ENCODE data around the gene SOX11. TPM values are rescaled to one million over a fixed set of nuclear protein-coding genes. Genes with fewer than 3 reads are reported as not detected.
A peak's percentile ranks its signal among the peaks of the same experiment; 100 is the strongest.

The SOX11 gene
- total RNA-seq, 1 donor from 2014 or later, result 83.2 TPM

DNA sequence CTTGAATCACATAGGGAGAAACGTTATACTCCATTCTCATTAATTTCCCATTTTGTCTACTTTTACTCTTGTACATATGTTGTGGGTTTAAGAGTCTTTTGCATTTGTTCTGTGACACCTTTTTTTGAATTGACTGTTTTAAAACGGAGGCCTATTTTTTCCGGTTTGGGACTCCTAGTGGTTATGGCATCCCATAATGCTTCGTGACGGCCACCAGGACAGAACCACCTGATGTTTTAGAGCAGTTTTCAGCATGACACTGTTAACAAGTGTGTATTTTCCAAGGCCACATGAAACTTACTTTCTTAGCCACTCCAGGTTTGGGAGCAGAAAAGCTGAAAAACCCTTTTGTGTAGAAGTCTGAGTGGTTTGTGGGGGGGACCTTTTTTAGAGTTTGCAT, 8.4 kb downstream of the SOX11 start:
- no peak for DNase-seq (ENCODE audit: extremely low spot score, unreplicated experiment)
- Mint-ChIP-seq H3K4me3 (peak overlapping the region; percentile 22), H3K9me3 (no peaks in the 10 kb centered on the region), H3K27me3 (peaks cover 4% of the 10 kb centered on the region), H3K4me1 (ENCODE audit: unreplicated experiment) (peaks cover 35% of the 10 kb centered on the region), H3K36me3 (peaks cover 38% of the 10 kb centered on the region), H3K27ac (no peak overlapping the region)
- TF ChIP-seq, protein P1, sequence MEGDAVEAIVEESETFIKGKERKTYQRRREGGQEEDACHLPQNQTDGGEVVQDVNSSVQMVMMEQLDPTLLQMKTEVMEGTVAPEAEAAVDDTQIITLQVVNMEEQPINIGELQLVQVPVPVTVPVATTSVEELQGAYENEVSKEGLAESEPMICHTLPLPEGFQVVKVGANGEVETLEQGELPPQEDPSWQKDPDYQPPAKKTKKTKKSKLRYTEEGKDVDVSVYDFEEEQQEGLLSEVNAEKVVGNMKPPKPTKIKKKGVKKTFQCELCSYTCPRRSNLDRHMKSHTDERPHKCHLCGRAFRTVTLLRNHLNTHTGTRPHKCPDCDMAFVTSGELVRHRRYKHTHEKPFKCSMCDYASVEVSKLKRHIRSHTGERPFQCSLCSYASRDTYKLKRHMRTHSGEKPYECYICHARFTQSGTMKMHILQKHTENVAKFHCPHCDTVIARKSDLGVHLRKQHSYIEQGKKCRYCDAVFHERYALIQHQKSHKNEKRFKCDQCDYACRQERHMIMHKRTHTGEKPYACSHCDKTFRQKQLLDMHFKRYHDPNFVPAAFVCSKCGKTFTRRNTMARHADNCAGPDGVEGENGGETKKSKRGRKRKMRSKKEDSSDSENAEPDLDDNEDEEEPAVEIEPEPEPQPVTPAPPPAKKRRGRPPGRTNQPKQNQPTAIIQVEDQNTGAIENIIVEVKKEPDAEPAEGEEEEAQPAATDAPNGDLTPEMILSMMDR (conservative IDR thresholded peaks at IDR 0.05), result peak; percentile 43

DNA sequence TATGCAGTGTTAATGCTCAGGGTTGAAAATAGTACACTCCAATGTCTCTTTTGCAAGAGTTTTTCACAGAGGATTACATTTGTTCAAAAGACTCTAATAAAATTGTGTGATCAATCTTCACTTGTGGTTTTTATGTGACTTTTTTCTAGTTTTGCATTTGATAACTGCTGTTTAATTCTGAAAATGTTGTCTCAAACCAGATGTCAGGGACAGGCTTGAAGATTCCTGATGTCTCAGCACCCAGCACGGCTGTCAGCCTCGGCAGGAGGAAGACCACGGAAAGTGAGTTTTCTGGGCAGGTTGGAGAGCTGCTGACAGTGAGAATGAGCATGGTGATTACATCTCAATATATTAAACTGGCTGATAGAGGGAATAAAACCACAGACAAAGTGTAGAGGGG, 9.1 kb downstream of the SOX11 start:
- TF ChIP-seq, protein P1 (conservative IDR thresholded peaks at IDR 0.05), result no peak
- Mint-ChIP-seq H3K27ac (peak overlapping the region; percentile 12), H3K4me1 (ENCODE audit: unreplicated experiment) (peaks cover 35% of the 10 kb centered on the region), H3K27me3 (no peaks in the 10 kb centered on the region), H3K36me3 (peaks cover 38% of the 10 kb centered on the region), H3K4me3 (no peak overlapping the region), H3K9me3 (no peaks in the 10 kb centered on the region)
- no peak for DNase-seq (ENCODE audit: extremely low spot score, unreplicated experiment)

DNA sequence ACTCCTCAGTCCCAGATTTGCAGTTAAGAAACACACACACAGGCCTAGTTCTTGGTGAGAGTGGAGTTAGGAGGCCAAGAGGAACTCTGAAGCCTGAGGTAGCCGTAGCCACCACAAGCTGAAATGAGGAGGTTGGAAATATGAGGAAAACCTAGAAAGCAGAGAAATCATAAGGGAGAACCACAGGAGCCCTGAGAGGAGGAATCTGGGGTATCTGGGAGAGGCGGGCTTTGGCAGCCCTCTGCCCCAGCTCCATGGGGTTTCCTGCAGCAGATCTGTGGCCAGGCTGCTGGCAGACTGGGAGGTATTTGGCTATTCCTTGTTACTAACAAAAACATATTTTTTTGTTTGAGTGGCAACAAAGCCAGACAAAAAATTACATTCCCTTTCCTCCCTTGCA, 11.0 kb downstream of the SOX11 start:
- peaks cover 28% of the 10 kb centered on the region for H3K4me1 Mint-ChIP-seq (ENCODE audit: unreplicated experiment)
- no peak overlapping the region for H3K4me3 Mint-ChIP-seq
- DNase-seq (ENCODE audit: extremely low spot score, unreplicated experiment), result no peak
- TF ChIP-seq, protein P1 (conservative IDR thresholded peaks at IDR 0.05), result no peak
- no peak overlapping the region for H3K27ac Mint-ChIP-seq
- peaks cover under 1% of the 10 kb centered on the region for H3K27me3 Mint-ChIP-seq
- no peaks in the 10 kb centered on the region for H3K9me3 Mint-ChIP-seq
- peaks cover 34% of the 10 kb centered on the region for H3K36me3 Mint-ChIP-seq

DNA sequence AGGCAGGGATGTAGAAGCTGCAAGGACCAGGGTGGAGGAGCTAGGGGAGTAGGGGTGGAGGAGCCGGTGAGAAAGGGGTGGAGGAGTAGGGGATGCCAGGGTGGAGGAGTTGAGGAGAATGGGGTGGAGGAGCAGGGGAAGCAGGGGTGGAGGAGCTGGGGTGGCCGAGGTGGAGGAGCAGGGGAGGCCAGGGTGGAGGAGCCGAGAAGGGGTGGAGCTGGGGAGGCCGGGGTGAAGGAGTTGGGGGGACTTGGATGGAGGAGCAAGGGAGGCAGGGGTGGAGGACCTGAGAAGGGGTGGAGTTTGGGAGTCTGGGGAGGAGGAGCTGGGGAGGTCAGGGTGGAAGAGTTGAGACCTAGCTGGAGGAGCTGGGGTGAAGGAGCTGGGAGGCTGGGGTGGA, 13.3 kb downstream of the SOX11 start:
- peaks cover 25% of the 10 kb centered on the region for H3K36me3 Mint-ChIP-seq
- H3K4me1 Mint-ChIP-seq (ENCODE audit: unreplicated experiment), result peaks cover 12% of the 10 kb centered on the region
- TF ChIP-seq, protein P1 (conservative IDR thresholded peaks at IDR 0.05), result no peak
- no peak overlapping the region for H3K27ac Mint-ChIP-seq
- no peak overlapping the region for H3K4me3 Mint-ChIP-seq
- peaks cover 5% of the 10 kb centered on the region for H3K9me3 Mint-ChIP-seq
- no peak for DNase-seq (ENCODE audit: extremely low spot score, unreplicated experiment)
- peaks cover 4% of the 10 kb centered on the region for H3K27me3 Mint-ChIP-seq

DNA sequence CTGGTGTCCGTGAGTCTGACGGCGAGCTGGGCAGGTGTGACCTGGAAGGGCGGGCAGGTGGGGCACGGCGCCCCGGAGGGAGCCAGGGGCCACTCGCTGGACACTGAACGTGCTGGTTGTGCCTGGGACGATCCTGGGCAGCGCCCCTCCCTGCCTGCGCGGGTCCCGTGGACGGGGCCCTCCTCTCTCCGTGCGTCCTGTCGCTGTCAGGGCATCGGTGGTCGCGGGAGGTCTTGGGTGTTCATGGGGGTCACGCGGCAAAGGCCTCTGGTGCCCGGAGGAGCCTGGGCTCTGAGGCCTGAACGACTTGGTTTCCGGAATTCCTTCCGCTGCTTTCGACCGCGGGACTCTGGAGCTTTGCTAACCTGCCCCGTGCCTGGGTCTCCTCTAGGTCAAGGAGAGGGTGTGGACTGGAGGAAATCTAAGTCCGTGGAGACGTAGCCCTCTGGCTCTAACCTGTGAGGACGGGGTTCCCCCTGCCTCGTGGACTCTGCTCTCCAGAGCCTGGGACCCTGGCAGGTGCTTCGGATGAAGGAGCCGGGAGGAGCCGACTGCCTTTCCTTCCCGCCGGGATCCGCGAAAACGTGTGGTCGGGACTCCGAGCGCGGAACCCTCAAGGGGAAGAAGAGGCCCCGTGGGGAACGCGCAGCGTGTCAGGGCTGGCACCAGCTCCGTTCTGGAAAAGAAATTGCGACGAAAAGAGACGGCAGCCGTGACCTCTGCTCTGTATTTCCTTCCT, 14.7 kb downstream of the SOX11 start:
- H3K4me1 Mint-ChIP-seq (ENCODE audit: unreplicated experiment), result peaks cover 8% of the 10 kb centered on the region
- peaks cover 16% of the 10 kb centered on the region for H3K36me3 Mint-ChIP-seq
- H3K9me3 Mint-ChIP-seq, result peaks cover 15% of the 10 kb centered on the region
- peaks cover 4% of the 10 kb centered on the region for H3K27me3 Mint-ChIP-seq
- TF ChIP-seq, protein P1 (conservative IDR thresholded peaks at IDR 0.05), result no peak
- no peak overlapping the region for H3K27ac Mint-ChIP-seq
- no peak for DNase-seq (ENCODE audit: extremely low spot score, unreplicated experiment)
- H3K4me3 Mint-ChIP-seq, result no peak overlapping the region

Data from type B pancreatic cell (in vitro differentiated cells).